Glomerular endothelial cell (primary cell): ENCODE results near the gene CFDP1. TPM values are rescaled to one million over a fixed set of nuclear protein-coding genes. Genes with fewer than 3 reads are reported as not detected.

Experiments
- DNase-seq: peaks from one replicate; pipeline ENCODE4 v3.0.0-alpha.2; 2011; ENCODE audit warnings: low read depth, low spot score; ENCODE audit errors: extremely low read depth
- total RNA-seq: library from RNA; depleted of rRNA; stranded (reverse); fragments of >200 nt; gene quantifications from 2 replicates; pipeline ENCODE4 v1.2.3, GENCODE V29; 2015

CFDP1 gene
- total RNA-seq, 1 donor from 2014 or later, result 74.8 TPM

DNA sequence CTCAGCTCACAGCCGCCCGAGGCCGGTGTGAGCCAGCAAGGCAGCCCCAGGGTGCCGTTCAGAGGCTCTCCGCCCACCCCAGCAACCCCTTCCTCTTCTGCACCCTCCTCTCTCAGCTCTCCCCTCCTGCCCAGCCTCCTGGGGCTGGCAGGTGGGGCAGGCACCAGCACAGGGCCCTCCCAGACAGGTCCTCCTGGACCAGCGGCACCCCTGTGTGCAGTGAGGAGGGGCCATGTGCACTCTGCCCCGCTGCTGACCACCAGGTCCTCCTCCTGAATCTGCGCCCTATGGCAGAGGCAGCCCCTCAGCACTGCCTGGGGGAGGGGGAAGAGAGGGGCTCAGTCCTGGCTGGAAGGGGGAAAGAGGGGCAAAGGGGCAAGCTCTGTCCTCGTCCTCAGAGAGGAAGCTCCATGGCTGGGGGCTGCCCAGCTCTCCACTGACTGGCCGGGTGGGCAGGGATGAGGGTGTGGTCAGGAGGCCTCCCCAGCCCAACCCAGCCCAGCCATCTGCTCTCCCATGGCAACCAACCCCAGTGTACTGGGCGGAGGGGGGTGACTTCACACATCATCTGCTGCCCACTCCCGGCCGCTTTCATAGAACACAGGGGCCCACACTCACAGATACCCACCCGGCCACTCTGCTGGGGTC, 176.5 kb downstream of the CFDP1 start:
- no peak for DNase-seq

DNA sequence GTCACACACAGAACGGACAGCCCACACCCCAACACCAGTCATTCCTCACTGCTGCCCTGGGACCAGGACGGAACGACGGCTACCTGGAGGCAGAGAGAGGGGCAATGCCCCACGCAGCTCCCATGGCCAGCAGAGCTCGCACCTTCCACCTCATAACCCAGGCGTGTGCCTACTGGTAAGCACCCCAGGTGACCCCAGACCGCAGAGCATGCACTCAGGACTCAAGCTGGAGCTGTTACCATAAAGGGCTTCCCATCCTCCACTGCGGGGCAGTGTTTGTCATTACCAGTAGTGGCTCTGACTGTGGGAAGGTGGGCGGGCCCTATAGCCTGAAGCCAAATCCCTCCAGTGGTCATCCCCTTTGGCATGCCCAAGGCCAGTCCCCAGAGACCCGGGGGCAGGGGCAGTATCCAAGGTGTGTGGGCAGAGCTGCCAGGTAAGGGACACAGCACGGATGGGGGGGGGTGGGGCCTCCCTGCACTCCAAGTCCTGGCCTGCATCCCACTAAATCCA, 177.2 kb downstream of the CFDP1 start:
- no peak for DNase-seq

DNA sequence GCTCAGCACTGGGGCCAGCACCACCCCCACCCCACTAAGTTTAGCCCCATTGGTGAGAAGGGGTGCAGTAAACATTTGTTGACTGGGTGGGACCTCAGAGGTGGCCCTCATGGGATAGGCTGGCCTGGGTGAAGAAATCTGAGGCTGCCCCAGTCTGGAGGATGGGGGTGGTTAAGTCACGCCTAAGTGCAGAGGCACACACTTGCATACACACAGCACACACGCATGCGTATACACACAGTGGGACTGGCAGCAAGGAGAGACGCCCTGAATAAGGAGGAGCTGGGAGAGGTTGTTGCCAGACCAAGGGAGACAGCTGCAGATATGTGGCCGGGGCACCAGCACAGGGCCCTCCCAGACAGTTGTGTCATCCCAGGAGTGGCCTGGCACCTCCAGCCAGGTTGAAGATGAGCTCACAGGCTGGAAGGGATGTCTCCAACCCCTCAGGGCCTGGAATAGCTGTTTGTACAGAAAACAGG, 178.9 kb downstream of the CFDP1 start:
- DNase-seq, result no peak

DNA sequence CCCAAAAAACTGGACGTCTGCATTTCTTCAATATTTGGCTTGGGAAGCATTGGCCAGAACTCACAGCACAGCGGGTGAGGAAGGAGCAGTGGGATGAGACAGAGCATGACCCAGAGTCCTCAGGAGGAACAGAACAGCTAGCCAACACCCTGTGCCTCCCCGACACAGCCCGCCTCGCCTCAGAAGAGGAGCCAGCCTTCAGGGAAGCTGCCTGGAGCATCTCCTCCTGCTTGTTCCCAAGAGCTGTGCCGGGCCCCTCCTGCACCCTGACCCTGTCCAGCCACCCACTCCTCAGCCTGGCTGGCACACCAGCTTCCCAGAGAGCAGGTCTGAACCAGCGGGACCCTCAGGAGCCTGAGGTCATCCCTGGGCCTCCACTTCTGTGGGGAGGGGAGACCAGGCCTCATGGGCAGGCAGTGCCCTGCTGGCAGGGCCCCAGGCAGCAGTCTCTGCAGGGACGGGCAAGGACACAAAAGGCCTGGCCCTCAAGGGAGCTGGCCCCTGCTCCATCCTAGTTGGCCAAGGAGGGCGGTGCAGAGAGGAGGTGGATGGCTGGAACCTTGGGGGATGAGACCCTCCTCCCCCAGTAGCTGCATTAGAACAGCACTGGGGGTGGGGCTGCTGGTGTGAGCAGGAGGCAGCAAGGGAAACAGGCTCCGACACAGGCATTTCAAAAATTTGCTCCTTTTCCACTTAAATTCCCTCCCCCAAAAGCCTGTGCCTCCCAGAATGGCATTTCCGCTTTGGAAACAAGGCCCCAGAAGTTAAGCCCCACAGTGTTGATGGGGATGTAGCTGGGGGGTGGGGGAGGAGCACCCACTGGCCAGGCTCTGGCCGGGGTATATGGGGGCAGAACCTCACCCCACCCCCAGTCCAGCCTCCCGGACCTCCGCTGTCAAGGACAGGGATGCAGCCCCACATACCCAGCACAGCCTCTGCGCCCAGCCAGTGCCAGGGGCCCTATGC, 180.1 kb downstream of the CFDP1 start:
- DNase-seq, result no peak

DNA sequence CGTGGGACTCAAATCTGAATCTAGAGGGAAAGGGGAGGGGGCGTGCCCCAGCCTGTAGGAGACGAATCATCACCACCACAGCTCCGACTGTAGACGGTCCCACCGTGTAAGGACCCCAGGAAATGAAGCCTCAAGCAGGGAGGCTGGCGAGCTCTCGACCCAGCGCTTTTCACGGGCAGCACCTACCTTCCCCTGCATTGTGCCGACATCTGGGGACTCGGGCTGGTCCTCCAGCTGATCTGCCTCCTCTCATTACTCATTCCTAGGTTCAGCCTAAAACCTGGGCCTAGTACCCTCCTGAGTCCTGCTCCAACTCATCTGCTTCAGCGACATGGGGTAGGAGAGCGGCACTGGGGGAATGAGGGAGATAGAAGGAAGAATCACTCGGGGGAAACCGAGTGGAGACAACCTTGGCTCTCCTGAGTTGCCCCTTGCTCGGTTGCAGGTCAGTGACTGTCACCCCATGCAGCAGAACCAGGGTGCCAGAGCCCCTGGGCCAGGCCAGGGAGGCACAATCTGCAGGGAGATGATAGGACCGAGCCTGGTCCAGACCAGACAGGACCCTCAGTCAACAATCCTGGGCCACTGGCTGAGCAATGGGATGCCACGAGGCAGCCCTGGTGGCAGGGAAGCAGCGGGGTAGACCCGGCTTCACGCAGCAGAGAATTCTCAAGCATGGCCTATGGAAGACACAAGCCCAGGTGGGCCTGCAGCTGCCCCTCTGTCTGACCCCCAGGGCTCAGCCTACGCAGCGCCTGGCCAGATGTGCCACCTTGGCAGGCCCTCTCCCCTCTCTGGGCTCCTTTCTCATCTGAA, 181.0 kb downstream of the CFDP1 start:
- no peak for DNase-seq

DNA sequence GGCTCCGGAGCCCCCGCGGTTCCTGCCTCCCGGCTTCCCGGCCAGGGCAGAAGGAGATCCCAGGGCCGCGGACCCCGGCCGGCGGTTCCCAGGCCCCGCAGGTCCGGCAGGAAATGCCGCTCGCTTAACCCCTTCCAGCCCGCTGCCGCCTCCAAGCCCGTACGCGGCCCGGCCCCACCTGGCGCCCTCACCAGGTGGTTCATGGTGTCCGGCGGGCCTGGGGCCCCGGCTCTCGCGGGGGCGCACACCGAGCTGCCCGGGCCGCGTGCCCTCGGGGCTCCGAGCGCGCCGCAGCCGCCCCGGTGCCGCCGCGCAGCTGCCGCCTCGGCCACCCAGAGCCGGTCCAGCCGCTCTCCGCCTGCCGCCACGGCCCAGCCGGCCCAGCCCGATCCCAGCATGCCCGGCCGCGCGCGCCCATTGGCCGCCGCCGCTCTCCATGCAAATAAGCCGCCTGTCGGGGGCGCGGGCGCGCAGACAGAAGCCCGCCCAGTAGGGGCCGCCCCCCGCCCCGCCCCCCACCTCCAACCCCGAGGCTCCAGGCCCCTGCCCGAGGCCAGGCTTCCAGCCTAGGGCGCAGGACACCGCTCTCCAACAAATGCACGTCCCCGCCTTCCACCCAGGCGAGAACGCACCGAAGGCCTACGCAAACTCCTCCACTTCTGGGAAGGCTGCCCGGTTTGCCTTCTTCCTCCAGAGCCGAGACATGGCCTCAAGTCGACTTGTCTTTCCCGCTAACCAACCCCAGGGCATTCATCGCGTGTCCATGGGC, 181.8 kb downstream of the CFDP1 start, which contains the start of gene BCAR1:
Gene BCAR1 (minus strand): TSS at position 345 of the 769 bp plus-strand sequence. CDS start 142 bp downstream, at position 203.
- no peak for DNase-seq

DNA sequence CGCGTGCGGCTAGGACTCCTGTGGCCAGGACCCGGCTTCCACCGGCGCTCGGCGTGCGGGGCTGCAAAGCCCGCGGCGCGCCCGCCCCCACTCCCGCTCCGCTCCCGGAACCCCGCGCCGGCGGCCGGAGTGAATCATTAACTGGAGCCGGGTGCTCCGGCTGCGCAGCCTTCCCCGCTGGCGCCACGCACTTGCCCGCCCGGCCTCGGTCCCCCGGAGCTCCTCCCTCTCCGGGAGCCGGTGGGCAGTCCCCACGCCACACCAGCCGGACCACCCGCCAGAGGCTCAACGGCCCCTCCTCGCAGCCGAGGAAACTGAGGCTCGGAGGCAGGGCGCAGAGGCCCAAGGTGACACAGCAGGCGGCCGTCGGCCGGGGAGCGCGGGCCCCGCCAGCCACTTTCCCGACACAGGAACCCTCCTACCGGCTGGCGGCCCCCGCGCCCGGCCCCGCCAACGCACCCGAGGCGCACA, 182.5 kb downstream of the CFDP1 start:
- no peak for DNase-seq

DNA sequence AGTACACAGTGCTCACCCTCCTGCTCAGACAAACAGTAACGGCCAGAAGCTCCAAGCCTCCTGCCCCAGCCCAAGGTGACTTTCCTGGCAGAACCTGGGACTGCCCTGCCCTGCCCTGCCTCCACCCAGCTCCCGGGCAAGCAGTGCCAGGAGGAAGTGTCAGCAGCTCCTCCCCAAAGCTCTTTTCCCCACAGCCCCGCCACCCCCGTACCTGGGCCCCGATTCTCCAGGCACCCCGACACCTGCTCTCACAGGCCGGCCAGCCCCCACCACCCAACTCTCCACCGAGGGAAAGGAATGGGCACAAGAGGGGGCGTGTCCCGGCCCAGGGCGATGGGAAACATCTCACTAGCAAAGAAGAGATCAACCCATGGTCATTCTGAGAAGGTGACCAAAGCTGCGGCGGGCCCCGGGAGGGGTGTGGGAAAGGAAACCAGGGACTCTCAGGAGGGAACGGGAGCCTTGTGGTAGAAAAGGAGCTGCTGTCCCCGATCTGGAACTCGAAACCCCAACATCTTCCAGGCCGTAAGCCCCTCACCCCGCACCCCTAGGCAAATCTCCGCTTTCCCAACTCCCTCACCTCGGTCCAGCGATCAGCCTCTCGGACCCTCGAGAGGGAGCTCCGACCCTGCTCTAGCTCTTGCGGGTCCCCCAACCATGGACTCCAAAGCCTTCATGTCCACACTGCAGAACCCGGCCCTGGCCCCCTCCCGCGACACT, 183.1 kb downstream of the CFDP1 start:
- no peak for DNase-seq

DNA sequence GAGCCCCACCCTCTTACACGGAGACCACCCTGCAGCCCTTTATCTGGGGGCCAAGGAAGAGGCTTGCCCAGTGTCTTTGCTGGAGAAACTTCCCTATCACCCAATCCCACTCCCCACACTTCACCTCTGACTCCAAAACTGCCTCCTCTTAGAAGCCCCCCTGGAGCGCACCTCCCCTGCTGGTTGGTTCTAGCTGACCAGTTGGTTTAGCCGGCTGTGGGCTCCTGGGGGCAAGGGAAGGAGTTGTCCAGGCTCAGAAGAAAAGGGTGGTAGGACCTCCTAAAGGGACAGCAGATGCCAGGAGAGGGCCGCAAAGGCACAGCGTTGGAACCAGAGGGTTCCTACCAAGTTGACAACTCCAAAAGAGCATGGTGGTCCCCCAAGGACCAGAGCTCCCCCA, 183.9 kb downstream of the CFDP1 start:
- no peak for DNase-seq

DNA sequence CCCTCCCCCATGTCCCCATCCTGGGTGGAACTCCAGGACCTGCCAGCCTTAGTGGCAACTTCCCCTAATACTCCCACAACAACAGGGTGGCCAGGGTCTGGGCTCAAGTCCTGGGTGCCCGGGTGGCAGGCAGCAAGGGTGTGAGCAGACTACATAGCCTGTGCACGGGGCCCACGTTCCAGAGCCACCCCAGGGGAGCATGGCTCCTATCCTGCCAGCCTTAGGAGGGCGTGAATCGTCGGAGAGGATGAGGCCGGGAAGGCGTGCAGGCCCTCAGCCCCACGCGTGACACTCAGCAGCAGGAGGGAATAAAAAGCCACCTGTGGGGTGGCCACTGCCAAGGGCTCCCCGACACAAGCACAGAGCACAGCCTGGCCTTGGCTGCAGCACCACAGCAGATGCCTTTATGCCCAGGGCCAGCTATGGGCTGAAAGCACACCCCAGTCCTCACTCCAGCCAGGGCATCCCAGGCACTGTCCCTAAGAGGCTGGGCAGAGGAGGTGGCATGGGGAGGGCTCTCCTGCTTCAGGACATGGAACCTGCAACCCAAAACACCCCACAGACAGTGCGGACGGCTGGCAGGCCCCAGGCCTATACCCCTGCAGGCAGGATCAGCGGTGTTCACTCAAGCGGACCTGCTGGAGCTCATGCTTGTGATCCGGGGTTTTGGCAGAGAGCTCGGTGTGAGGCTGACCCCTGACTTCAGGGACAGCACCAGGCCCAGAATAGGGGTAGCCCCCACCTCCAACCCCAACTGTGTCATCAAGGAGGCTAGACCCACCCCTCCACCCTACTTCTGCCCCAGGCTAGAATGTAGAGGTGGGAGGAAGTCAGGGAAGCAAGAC, 184.5 kb downstream of the CFDP1 start:
- DNase-seq, result no peak

DNA sequence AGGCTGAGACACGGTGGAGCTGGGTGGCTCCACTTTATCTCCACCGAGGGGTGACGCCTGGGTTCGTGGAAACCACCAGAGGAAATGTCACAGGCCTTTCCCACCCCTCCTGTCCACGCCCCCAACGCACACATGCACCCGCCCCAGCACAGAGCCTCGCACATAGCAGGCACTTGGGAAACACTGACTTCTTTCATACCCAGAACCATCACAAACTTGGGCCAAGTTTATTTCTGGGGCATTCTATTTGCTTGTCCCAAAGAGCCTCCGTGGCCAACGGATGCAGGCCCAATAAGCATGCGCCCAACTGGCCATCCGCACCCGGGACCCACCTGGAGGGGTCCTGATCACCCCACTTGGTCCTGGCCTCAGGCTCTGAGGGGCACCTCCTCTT, 185.2 kb downstream of the CFDP1 start:
- no peak for DNase-seq

DNA sequence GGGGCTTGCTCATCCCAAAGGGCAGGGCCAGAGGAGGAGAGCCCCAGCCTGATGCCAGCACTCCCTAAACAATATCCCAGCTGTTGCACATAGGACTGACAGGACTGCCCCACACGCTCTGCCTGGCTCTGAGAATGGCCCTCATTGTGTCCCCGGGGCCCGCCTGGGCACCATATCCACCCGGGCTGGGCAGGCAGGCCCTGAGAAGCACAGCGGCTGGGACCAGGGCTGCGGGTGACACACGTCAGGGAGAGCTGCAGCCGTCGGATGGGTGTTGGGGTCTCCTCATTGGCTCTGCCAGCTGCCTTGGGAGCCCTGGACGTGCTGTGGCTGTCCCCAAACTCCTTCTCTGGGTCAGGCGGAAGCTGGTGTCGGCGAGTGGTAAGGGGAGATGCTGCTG, 186.1 kb downstream of the CFDP1 start:
- DNase-seq, result no peak

DNA sequence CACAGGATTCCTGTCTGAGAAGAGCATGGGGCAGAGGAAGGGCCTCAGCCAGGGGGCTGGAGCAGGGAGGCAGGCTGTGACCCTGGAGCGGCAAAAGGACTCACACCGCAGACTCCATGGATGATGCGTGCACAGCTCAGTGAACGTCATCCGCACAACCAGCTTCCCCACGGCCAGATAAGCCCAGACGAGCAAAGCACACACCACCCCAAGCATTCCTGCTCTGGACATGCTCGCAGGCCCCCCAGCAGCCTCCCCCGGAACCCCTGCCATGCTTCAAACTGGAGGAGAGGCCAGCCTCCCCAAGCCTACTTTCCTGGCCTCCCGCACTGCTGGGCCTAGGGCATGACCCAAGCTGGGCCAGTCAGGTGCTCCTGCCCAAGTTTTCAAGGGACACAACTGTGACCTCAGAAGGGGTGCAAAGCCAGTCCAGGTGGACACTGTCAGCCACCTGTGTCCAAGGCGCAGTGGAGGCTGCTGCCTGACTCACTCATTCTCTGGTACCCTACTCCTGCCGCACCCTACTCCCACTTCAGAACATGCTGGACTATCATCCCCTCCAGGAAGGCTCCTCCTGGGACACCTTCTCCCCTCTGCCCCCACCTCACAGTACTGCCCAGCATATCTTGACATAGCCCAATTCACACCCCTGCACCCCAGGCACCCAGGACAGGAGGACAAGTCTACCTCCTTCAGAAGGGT, 186.6 kb downstream of the CFDP1 start:
- DNase-seq, result no peak

DNA sequence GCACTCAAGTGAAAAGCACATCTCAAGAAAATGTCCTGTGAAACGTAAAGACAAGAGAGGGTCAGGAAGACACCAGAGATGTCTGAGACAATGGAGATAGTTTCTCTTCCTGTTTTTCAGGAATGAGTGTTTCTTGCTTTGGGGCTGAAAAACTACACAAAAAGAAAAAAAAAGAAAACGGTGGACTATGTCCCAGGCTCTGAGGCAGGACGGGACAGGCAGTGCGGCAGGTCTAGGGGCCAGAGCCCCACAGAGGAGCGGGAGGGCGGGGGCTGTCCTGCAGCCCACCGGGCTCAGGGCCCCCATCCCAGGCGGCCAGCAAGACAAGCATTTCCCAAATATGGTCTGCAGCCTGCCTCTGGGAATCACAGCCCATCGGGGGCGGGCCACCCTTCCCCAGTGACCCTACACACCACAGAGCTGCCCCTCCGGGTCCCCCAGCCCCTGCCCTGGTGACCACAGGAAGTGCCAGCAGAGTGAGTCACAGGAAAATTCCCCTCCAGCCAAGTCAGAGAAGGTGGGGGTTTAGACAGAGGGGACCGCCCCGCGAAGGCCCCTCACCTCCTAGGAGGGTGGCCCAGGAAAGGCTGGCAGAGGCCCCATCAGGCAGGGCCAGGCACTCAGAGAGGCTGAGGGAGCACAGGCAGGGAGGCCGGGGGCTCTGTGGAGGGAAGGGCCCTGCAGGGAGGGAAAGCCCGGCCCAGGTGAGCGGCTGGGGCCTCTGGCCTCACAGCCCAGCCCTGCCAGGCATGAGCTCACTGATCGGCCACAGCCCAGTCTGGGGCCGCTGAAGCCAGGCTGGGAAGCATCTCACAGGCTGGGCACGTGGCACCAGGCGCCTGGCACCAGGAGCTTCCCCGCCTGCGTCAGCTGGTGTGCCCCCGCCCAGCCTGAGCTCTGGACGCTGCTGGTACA, 188.2 kb downstream of the CFDP1 start:
- DNase-seq, result peak; percentile 72

DNA sequence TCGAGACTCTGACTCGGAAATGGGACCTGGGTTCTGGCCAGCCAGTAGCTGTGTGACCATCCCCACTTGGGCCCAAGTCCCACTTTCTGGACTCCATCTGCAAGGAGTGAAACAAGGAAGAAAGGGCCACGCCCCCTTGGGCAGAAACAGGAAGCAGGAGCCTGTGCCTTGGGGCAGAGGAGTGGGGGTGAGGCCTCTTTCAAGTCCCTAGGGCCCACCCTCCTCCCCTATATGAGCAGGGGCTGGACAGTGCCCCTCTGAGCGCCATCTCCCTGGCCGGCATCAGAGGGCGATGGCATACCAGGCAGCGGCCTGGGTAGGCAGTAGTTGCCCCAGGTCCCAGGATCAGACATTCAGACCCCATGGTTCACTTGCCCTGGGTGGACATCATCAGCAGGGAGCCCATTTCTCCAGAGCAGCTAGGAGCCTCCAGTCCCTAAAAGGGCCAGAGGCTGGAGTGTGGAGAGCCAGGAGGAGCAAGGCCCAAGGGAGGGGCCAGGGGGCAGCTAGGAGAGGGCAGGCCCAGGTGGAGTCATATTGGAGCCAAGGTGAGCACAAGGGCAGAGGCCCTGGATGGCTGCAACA, 189.0 kb downstream of the CFDP1 start:
- DNase-seq, result no peak
